Cardiac muscle cell (in vitro differentiated cells and primary cell): Measurements from ENCODE around the gene RRAD. TPM values are rescaled to one million over a fixed set of nuclear protein-coding genes. Genes with fewer than 3 reads are reported as not detected.

Experiments used
- DNase-seq, 2 donors: peaks; one replicate each; pipeline versions ENCODE4 v3.0.0 to v3.0.0-alpha.2; 2010 to 2017; ENCODE audit warnings: low read depth in 1 of 2, low spot score in 1 of 2
- H3K27ac ChIP-seq: fragments of 200-600 bp; sonication (generic); 2 replicates; pipeline ENCODE4 v1.5.1; 2016
- H3K27me3 ChIP-seq: fragments of 200-600 bp; sonication (generic); 2 replicates; pipeline ENCODE4 v1.6.0; 2016; ENCODE audit warnings: control low read depth
- H3K36me3 ChIP-seq: fragments of 200-600 bp; sonication (generic); 2 replicates; pipeline ENCODE4 v1.5.1; 2016; ENCODE audit warnings: control low read depth
- H3K4me1 ChIP-seq: fragments of 200-600 bp; sonication (generic); 2 replicates; pipeline ENCODE4 v1.8.1; 2017; ENCODE audit warnings: low read depth, mild to moderate bottlenecking, mixed run types
- H3K4me3 ChIP-seq: fragments of 200-600 bp; sonication (generic); 2 replicates; pipeline ENCODE4 v1.5.1; 2016; ENCODE audit warnings: mild to moderate bottlenecking
- H3K9me3 ChIP-seq: fragments of 200-600 bp; sonication (generic); 2 replicates; pipeline ENCODE4 v1.5.1; 2017; ENCODE audit warnings: low read depth, mild to moderate bottlenecking, control low read depth
- polyA plus RNA-seq: library from polyadenylated mRNA; unstranded; fragments of >200 nt; fragmentation: Nextera tagmentation; extraction: Ambion mirVana; gene quantifications from 2 replicates; pipeline ENCODE4 v1.2.1, GENCODE V29; 2016
- total RNA-seq: library from RNA; depleted of rRNA; stranded (reverse); fragments of >200 nt; gene quantifications from 2 replicates; pipeline ENCODE4 v1.2.3, GENCODE V29; 2016
- TF ChIP-seq, protein P1 (sequence below): IDR thresholded peaks from 2 replicates; pipeline ENCODE4 v1.5.1; 2012; ENCODE audit warnings: low read depth, mild to moderate bottlenecking, low read length

The RRAD gene
- total and polyA plus RNA-seq, 2 experiments from 2014 or later = 73.8 to 246 TPM

GRCh38 chr16:66905633-66906539 is 19.4 kb downstream of the RRAD start:
- H3K27me3 ChIP-seq = no peaks in the 10 kb centered on the region
- no peaks in the 10 kb centered on the region for H3K36me3 ChIP-seq
- DNase-seq = peak in 1 of 2 donors; percentile 97
- H3K9me3 ChIP-seq = no peaks in the 10 kb centered on the region
- peaks cover 58% of the 10 kb centered on the region for H3K4me1 ChIP-seq
- H3K27ac ChIP-seq = peak overlapping the region; percentile 100
- TF ChIP-seq, protein P1, sequence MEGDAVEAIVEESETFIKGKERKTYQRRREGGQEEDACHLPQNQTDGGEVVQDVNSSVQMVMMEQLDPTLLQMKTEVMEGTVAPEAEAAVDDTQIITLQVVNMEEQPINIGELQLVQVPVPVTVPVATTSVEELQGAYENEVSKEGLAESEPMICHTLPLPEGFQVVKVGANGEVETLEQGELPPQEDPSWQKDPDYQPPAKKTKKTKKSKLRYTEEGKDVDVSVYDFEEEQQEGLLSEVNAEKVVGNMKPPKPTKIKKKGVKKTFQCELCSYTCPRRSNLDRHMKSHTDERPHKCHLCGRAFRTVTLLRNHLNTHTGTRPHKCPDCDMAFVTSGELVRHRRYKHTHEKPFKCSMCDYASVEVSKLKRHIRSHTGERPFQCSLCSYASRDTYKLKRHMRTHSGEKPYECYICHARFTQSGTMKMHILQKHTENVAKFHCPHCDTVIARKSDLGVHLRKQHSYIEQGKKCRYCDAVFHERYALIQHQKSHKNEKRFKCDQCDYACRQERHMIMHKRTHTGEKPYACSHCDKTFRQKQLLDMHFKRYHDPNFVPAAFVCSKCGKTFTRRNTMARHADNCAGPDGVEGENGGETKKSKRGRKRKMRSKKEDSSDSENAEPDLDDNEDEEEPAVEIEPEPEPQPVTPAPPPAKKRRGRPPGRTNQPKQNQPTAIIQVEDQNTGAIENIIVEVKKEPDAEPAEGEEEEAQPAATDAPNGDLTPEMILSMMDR = no peak
- H3K4me3 ChIP-seq = no peak overlapping the region

DNA sequence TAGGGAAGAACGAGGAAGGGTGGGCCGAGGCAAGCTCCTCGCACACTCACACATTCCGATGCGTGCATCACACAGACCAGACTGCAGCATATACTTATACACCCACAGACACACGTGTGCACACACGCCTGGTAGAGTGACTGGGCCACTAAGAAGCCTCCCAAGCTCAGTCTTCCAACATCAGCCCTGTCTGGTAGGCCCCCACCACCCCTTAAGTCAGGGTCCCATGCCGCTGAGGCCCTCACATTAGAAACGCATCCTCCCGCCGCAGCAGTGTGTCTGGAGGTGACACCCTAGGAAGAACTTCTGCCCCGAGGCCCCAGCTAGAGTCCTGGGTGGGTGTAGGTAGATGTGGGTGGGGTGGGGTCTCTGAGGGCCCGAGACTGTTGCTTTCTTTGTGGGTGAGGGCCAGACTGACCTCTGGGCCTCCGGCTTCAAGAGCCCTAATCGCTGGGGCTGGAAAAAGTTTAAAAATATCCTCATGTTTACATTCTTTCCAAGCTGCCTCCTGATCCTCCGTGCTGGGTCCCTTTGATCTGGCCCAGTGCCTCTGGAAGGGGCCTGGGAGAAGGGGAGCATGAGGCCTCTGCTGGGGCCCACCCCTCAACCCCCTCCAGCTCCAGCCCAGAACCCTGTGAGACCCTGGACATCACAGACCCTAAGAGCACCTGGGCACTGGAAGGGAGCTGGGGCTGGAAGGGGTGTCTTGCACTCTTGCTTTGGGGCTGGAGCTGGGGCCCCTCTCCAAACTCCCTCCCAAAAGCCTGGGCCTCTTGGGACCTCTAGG is 20.3 kb downstream of the RRAD start:
- H3K9me3 ChIP-seq = no peaks in the 10 kb centered on the region
- TF ChIP-seq, protein P1 = no peak
- no peaks in the 10 kb centered on the region for H3K27me3 ChIP-seq
- DNase-seq = peak in 1 of 2 donors; percentile 94
- H3K4me1 ChIP-seq = peaks cover 67% of the 10 kb centered on the region
- peak overlapping the region; percentile 100 for H3K27ac ChIP-seq
- no peaks in the 10 kb centered on the region for H3K36me3 ChIP-seq
- H3K4me3 ChIP-seq = peak overlapping the region; percentile 10

DNA sequence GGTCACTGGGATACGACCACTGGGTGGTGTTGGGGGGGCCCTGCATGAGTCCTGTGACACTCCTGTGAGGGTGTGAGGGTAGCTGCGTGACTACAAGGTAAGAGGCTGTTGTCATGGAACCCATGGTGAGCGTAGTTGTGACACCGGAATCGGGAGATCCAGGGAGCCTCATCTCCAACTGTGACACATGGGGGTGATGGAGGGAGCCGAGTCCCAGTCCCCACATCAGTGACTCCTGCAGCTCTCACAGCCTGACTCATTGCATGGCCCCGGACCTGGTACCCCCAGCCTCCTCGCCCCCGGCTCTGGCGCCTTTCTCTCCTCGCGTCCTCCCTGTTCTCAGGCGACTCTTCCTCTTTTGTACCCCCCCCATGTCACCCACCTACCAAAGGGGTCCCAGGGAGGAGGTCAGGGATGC is 20.9 kb downstream of the RRAD start:
- DNase-seq = no peak
- H3K4me3 ChIP-seq = peak overlapping the region; percentile 10
- H3K36me3 ChIP-seq = no peaks in the 10 kb centered on the region
- H3K4me1 ChIP-seq = peaks cover 73% of the 10 kb centered on the region
- TF ChIP-seq, protein P1 = no peak
- no peaks in the 10 kb centered on the region for H3K9me3 ChIP-seq
- no peaks in the 10 kb centered on the region for H3K27me3 ChIP-seq
- H3K27ac ChIP-seq = peak overlapping the region; percentile 100

DNA sequence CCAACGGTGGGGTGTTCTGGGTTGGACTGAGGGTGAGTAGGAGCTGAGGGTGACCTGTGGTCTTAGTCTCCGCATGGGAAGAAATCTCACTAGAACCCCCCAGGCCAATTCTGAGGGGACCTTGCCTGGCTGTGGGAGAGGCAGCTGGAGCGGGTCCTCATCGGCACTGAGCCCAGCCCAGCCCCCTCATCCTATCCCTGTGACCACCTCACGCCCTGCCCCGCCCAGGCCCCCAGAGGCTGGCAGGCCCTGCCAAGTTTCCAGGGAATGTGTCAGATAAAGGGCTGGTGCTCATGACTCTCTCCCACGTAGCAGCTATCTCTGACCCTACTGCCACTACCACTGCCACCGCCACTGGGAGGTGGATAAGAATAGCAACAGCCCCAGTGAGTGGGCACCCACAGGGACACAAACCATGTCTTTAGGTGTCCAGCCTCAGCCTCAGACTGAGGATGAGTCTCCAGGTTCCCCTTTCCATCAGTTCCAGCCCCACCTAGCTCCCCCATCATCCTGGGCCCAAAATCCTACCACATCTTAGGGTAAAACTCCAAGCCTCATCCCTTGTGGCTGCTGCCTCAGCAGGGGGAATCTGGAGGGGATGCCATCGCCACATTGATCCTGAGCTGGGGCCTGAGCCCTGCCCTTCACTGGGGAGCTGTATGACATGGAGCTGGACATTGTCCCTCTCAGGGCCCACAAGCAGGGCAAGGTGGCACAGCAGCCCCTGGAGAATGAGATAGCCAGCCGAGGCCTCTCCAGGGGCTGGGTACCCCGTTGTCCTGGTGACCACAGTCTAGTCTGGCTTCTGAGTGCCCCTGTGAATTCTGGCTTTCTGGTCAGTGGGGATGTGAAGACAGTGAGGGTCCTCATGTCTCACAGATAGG is 21.5 kb downstream of the RRAD start:
- TF ChIP-seq, protein P1 = no peak
- peak in 1 of 2 donors; percentile 58 for DNase-seq
- Histone ChIP-seq H3K9me3 (no peaks in the 10 kb centered on the region), H3K27me3 (no peaks in the 10 kb centered on the region), H3K4me1 (peaks cover 79% of the 10 kb centered on the region), H3K4me3 (peak overlapping the region; percentile 10), H3K36me3 (no peaks in the 10 kb centered on the region), H3K27ac (peak overlapping the region; percentile 100)
